GM23338 (cell line): ENCODE measurements around the gene AMBP.

ENCODE experiments used
- EZH2 ChIP-seq: fragments of 200-600 bp; sonication (generic); IDR thresholded peaks from one replicate; pipeline ENCODE4 v1.8.0; 2017; ENCODE audit warnings: antibody characterized with exemption, mild to moderate bottlenecking, low read depth; ENCODE audit not compliant: unreplicated experiment
- EZH2phosphoT487 ChIP-seq: fragments of 200-600 bp; sonication (generic); IDR thresholded peaks from one replicate; pipeline ENCODE4 v1.8.1; 2018; ENCODE audit warnings: antibody characterized with exemption; ENCODE audit not compliant: unreplicated experiment
- POLR2AphosphoS5 ChIP-seq: IDR thresholded peaks from 2 replicates; pipeline ENCODE4 v1.6.1; 2016; ENCODE audit warnings: antibody characterized with exemption, low read depth
- TF ChIP-seq, protein P1 (sequence below), 2 experiments: fragments of 200-600 bp in 1 of 2; sonication (generic) in 1 of 2; conservative IDR thresholded peaks; 2 replicates each; pipeline versions ENCODE4 v1.5.1 to v1.6.1; 2016 to 2017; ENCODE audit warnings: antibody characterized with exemption in 2 of 2, low read depth in 2 of 2, mild to moderate bottlenecking in 2 of 2, moderate library complexity in 1 of 2

- TF ChIP-seq EZH2phosphoT487, result no peak
- TF ChIP-seq, protein P1, sequence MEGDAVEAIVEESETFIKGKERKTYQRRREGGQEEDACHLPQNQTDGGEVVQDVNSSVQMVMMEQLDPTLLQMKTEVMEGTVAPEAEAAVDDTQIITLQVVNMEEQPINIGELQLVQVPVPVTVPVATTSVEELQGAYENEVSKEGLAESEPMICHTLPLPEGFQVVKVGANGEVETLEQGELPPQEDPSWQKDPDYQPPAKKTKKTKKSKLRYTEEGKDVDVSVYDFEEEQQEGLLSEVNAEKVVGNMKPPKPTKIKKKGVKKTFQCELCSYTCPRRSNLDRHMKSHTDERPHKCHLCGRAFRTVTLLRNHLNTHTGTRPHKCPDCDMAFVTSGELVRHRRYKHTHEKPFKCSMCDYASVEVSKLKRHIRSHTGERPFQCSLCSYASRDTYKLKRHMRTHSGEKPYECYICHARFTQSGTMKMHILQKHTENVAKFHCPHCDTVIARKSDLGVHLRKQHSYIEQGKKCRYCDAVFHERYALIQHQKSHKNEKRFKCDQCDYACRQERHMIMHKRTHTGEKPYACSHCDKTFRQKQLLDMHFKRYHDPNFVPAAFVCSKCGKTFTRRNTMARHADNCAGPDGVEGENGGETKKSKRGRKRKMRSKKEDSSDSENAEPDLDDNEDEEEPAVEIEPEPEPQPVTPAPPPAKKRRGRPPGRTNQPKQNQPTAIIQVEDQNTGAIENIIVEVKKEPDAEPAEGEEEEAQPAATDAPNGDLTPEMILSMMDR (conservative IDR thresholded peaks at IDR 0.05; ENCODE audit: low read depth in 2 of 2), result no peak
- no peak for TF ChIP-seq EZH2
- TF ChIP-seq POLR2AphosphoS5, result no peak
These were observed 40.1 kb upstream of the AMBP start for GRCh38 chr9:114117996-114118830.
